Kidney (tissue), 14 donors: ENCODE data around the gene TBC1D9. TPM values are rescaled to one million over a fixed set of nuclear protein-coding genes. Genes with fewer than 3 reads are reported as not detected.
A peak's percentile ranks its signal among the peaks of the same experiment; 100 is the strongest.

Experiments
- DNase-seq, 5 donors: peaks; one replicate each; pipeline ENCODE4 v3.0.0-alpha.2; 2013 to 2020
- FAIRE-seq: peaks from 2 replicates; lab custom pipeline; 2012; peaks lifted over from hg19 to GRCh38; lab: Jason Lieb, UNC
- H3K27ac ChIP-seq, 2 donors: one replicate each; pipeline ENCODE4 v1.7.0; 2013; ENCODE audit warnings: low read depth in 2 of 2, low read length in 2 of 2, inconsistent platforms in 1 of 2
- H3K27me3 ChIP-seq: one replicate; pipeline ENCODE4 v1.7.1; 2013; ENCODE audit warnings: low read length, inconsistent platforms; ENCODE audit not compliant: control insufficient read depth, insufficient read depth
- H3K36me3 ChIP-seq, 3 donors: one replicate each; pipeline versions ENCODE4 v1.7.0 to v1.7.1; 2013; ENCODE audit warnings: low read length in 3 of 3, control low read depth in 1 of 3, inconsistent platforms in 1 of 3; ENCODE audit not compliant: insufficient read depth in 3 of 3, control insufficient read depth in 2 of 3
- H3K4me1 ChIP-seq, 3 donors: one replicate each; pipeline versions ENCODE4 v1.7.0 to v1.7.1; 2013; ENCODE audit warnings: low read length in 3 of 3, inconsistent platforms in 1 of 3, low read depth in 1 of 3; ENCODE audit not compliant: control insufficient read depth in 2 of 3, insufficient read depth in 2 of 3
- H3K4me3 ChIP-seq, 3 donors: one replicate each; pipeline versions ENCODE4 v1.7.0 to v1.8.1; 2013; ENCODE audit warnings: low read length in 3 of 3, control low read depth in 1 of 3, inconsistent platforms in 1 of 3
- H3K9ac ChIP-seq, 3 donors: one replicate each; pipeline versions ENCODE4 v1.7.0 to v1.7.1; 2013; ENCODE audit warnings: low read length in 3 of 3, control low read depth in 1 of 3, inconsistent platforms in 1 of 3
- H3K9me3 ChIP-seq, 3 donors: one replicate each; pipeline versions ENCODE4 v1.7.0 to v1.7.1; 2013; ENCODE audit warnings: low read length in 3 of 3, control low read depth in 1 of 3, inconsistent platforms in 1 of 3; ENCODE audit not compliant: control insufficient read depth in 2 of 3, insufficient read depth in 1 of 3
- CTCF ChIP-seq: IDR thresholded peaks from 3 replicates; pipeline ENCODE4 v1.5.1; 2012; ENCODE audit warnings: mild to moderate bottlenecking, moderate library complexity, borderline replicate concordance; ENCODE audit not compliant: insufficient read depth; ENCODE audit errors: extremely low read depth
- intact Hi-C: fragments of 100-400 bp; cut with DNase I; formaldehyde crosslinking; loops from one replicate; pipeline ENCODE4 v1.11.1; 2022
- polyA plus RNA-seq: library from polyadenylated mRNA; stranded (reverse); fragments of 350-450 nt; fragmentation: Illumina TruSeq; extraction: RNeasy Lipid Tissue Mini Kit (QIAGEN cat#74804); gene quantifications from one replicate; pipeline ENCODE4 v1.2.3, GENCODE V29; 2014; ENCODE audit warnings: low read depth, low replicate concordance; ENCODE audit not compliant: insufficient read depth
- total RNA-seq: library from RNA; stranded (reverse); fragmentation: NEBNext Ultra II Directional; extraction: Animal tissue kit (Norgen Biotek cat#: 25700); gene quantifications from one replicate; pipeline ENCODE4 v1.2.1, GENCODE V29; 2021
- donor health status: control.
- donor health status: control.
- donor health status: control.
- donor health status: control.
- donor health status: control.
- donor health status: DM: yes; HTN: yes; CAD: no.
- donor health status: Normal renal cell carcinoma (clear cell type).

Gene TBC1D9
- total and polyA plus RNA-seq, 2 donors from 2014 or later: 14.4 to 38.6 TPM

GRCh38 chr4:140777894-140778293 lies 21.7 kb upstream of the TBC1D9 start:
- no peak for TF ChIP-seq CTCF
- Histone ChIP-seq H3K27ac (no peak overlapping the region), H3K9ac (no peak overlapping the region), H3K36me3 (no peaks in the 10 kb centered on the region), H3K9me3 (no peaks in the 10 kb centered on the region), H3K27me3 (no peaks in the 10 kb centered on the region), H3K4me3 (no peak overlapping the region), H3K4me1 (no peaks in the 10 kb centered on the region)
- DNase-seq (peak in 2 of 5 donors; percentile 24 to 25), FAIRE-seq (no peak)
- intact Hi-C loops: no loop called here

GRCh38 chr4:140777386-140777785 lies 21.2 kb upstream of the TBC1D9 start:
- intact Hi-C loops: no loop called here
- H3K9me3 ChIP-seq: no peaks in the 10 kb centered on the region
- H3K27me3 ChIP-seq: no peaks in the 10 kb centered on the region
- H3K36me3 ChIP-seq: no peaks in the 10 kb centered on the region
- DNase-seq (no peak), FAIRE-seq (no peak)
- no peak for TF ChIP-seq CTCF
- no peak overlapping the region for H3K4me3 ChIP-seq
- H3K9ac ChIP-seq: no peak overlapping the region
- H3K27ac ChIP-seq: no peak overlapping the region
- H3K4me1 ChIP-seq: no peaks in the 10 kb centered on the region

- no peak for TF ChIP-seq CTCF
- FAIRE-seq: no peak
- intact Hi-C loops: no loop called here
- Histone ChIP-seq H3K4me1 (no peaks in the 10 kb centered on the region), H3K36me3 (no peaks in the 10 kb centered on the region), H3K9ac (no peak overlapping the region), H3K9me3 (no peaks in the 10 kb centered on the region), H3K27me3 (no peaks in the 10 kb centered on the region), H3K27ac (no peak overlapping the region), H3K4me3 (no peak overlapping the region)
- no peak for DNase-seq
These were observed 20.4 kb upstream of the TBC1D9 start for GRCh38 chr4:140776556-140776955.

GRCh38 chr4:140774956-140775355 lies 18.8 kb upstream of the TBC1D9 start:
- no peaks in the 10 kb centered on the region for H3K27me3 ChIP-seq
- no peaks in the 10 kb centered on the region for H3K36me3 ChIP-seq
- no peak for FAIRE-seq

More at GRCh38 chr4:140774956-140775355, 18.8 kb upstream of the TBC1D9 start:
- H3K4me1 ChIP-seq: no peaks in the 10 kb centered on the region
- no peak for TF ChIP-seq CTCF
- no peak overlapping the region for H3K9ac ChIP-seq
- H3K4me3 ChIP-seq: no peak overlapping the region
- no peak overlapping the region for H3K27ac ChIP-seq
- intact Hi-C loops: no loop called here
- no peaks in the 10 kb centered on the region for H3K9me3 ChIP-seq
- DNase-seq: no peak
